ENCODE data around the gene PHF21B.

PHF21B gene

GRCh38 chr22:44990328-44990727 is 19.5 kb downstream of the PHF21B start:
- H3K4me3 ChIP-seq (ENCODE audit: low read length), result no peak overlapping the region
- TF ChIP-seq ZNF274 (IDR thresholded peaks at IDR 0.05; ENCODE audit: low read depth, low read length), result no peak

DNA sequence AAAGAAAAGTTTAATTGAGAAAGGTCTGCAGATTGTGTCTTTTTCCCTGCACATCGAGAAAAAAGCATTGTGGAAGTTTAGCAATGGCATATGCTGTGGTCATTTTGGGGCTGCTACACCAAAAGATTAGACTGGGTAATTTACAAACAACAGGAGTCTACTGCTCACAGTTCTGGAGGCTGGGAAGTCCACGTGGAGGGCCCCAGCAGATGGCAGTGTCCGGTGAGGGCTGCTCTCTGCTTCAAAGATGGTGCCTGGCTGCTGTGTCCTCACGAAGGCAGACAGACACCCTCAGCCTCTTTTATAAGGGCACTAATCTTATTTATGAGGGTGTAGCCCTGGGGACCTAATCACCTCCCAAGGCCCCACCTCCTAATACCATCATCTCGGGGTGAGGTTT is 21.1 kb downstream of the PHF21B start:
- no peak for TF ChIP-seq ZNF274 (IDR thresholded peaks at IDR 0.05; ENCODE audit: low read depth, low read length)
- H3K4me3 ChIP-seq (ENCODE audit: low read length), result no peak overlapping the region

DNA sequence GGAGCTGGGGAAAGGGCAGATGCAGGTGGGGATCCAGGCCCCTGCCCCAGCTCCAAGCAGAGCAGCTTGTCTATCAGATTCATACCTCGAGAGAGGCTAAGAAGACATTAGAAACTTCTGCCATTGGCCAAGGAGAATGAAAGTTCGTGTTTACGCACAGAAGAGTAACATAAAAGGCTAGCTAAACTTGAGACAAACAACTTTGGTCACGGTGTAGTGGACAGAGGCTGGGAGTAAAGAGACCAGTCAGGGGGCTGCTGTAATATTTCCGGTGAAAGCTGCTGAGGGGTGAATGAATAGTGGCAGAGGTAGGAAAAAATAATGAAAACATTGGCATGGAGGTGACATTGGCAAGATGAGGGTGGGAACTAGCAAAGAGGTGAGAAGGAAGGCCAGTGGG is 22.9 kb downstream of the PHF21B start:
- H3K4me3 ChIP-seq (ENCODE audit: low read length), result no peak overlapping the region
- no peak for TF ChIP-seq ZNF274 (IDR thresholded peaks at IDR 0.05; ENCODE audit: low read depth, low read length)

DNA sequence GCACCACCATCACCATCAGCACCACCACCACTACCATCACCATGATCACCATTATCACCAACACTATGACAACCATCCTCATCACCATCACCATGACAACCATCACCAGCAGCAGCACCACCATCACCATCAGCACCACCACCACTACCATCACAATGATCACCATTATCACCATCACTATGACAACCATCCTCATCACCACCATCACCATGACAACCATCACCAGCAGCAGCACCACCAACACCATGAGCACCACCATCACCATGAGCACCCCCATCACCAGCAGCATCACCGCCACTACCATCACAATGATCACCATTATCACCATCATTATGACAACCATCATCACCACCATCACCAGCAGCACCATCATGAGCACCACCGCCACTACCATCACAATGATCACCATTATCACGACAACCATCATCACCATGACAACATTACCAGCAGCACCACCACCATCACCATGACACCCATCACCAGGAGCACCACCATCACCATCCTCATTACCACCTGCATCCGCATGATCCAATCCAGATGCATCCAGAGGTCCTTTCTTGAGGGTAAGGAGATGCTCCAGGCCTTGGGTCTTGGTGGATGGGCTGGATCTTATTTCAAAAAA is 23.8 kb downstream of the PHF21B start:
- no peak for TF ChIP-seq ZNF274 (IDR thresholded peaks at IDR 0.05; ENCODE audit: low read depth, low read length)
- no peak overlapping the region for H3K4me3 ChIP-seq (ENCODE audit: low read length)

DNA sequence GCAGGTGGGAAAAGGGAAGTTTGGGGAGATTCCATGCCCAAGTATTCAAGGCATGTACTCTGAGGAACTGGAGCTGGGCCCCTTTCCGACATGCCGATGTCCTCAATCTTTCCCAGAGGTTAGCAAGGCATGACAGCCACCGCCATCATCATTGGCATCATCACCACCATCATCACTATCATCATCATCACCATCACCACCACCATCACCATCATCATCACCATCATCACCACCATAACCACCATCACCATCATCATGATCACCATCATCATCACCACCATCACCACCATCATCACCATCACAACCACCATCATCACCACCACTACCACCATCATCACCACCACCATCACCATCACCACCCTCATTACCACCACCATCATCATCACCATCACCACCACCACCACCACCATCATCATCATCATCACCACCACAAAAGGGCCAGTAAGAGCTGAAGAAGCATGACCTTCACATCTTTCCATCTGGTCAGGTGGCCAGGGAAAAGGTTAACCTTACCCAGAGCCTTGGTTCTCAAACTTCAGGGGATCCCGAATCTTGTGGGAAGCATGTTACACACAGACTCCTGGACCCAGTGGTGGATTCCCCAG is 25.8 kb downstream of the PHF21B start:
- no peak overlapping the region for H3K4me3 ChIP-seq (ENCODE audit: low read length)
- TF ChIP-seq ZNF274 (IDR thresholded peaks at IDR 0.05; ENCODE audit: low read depth, low read length), result no peak

- H3K4me3 ChIP-seq (ENCODE audit: low read length), result no peak overlapping the region
- TF ChIP-seq ZNF274 (IDR thresholded peaks at IDR 0.05; ENCODE audit: low read depth, low read length), result no peak
These were observed 27.4 kb downstream of the PHF21B start for GRCh38 chr22:44982445-44982844.

GRCh38 chr22:44981857-44982256 is 27.9 kb downstream of the PHF21B start:
- no peak overlapping the region for H3K4me3 ChIP-seq (ENCODE audit: low read length)
- no peak for TF ChIP-seq ZNF274 (IDR thresholded peaks at IDR 0.05; ENCODE audit: low read depth, low read length)

DNA sequence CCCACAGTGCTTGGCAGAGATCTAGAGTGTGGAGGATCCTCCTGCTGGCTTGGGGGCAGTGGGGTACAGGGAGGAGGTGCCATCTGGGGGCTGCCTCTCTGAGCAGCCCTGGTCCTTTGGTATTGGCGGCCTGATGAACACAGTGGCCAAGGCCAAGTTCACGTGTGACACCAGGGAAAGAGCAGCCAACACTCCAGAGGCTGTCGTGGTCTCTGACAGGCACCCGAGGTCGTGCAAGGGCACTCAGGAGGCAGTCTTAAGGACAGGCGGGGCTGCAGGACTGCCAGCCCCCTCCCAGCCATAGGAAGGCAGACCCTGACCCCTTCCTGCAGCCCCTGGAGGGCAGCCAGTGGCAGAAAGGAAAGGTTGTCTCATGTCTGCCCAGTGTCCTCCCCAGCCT is 30.7 kb downstream of the PHF21B start:
- no peak for TF ChIP-seq ZNF274 (IDR thresholded peaks at IDR 0.05; ENCODE audit: low read depth, low read length)
- H3K4me3 ChIP-seq (ENCODE audit: low read length), result no peak overlapping the region

GRCh38 chr22:44975427-44976262 is 34.2 kb downstream of the PHF21B start:
- H3K4me3 ChIP-seq (ENCODE audit: low read length), result no peak overlapping the region
- no peak for TF ChIP-seq ZNF274 (IDR thresholded peaks at IDR 0.05; ENCODE audit: low read depth, low read length)

DNA sequence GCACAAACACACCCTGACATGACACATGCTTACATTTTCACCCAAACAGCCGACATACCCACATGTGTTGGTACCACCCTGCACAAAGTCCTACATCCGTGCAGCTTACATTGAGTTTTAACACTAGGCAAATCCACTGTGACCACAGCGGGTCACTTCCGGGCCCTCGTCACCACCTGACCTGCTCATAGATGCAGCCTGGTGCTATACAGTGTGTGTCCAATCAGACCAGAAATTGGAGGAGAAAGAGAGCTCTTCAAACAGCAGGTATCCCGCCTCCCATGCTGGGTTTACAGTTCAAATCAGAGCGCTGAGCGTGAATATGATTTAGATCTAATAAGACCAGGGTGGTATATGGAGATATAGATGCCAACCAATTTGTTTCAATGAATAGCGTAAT is 35.4 kb downstream of the PHF21B start:
- H3K4me3 ChIP-seq (ENCODE audit: low read length), result no peak overlapping the region
- no peak for TF ChIP-seq ZNF274 (IDR thresholded peaks at IDR 0.05; ENCODE audit: low read depth, low read length)

DNA sequence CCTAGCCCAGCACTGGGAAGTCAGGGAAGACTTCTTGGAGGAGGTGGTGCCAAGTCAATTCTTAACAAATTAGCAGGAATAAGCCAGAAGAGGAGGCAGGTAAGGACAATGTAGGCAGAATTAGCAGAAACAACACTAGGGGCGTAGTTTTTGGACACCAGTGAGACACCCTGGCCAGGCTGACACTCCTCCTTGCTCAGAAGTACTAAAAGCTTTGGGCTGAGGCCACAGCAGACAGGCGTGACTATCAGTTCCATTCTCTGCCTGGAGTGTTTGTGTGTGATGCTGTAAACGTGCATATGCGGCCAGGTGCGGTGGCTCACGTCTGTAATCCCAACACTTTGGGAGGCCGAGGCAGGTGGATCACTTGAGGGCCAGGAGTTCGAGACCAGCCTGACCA is 36.0 kb downstream of the PHF21B start:
- no peak overlapping the region for H3K4me3 ChIP-seq (ENCODE audit: low read length)
- TF ChIP-seq ZNF274 (IDR thresholded peaks at IDR 0.05; ENCODE audit: low read depth, low read length), result no peak

DNA sequence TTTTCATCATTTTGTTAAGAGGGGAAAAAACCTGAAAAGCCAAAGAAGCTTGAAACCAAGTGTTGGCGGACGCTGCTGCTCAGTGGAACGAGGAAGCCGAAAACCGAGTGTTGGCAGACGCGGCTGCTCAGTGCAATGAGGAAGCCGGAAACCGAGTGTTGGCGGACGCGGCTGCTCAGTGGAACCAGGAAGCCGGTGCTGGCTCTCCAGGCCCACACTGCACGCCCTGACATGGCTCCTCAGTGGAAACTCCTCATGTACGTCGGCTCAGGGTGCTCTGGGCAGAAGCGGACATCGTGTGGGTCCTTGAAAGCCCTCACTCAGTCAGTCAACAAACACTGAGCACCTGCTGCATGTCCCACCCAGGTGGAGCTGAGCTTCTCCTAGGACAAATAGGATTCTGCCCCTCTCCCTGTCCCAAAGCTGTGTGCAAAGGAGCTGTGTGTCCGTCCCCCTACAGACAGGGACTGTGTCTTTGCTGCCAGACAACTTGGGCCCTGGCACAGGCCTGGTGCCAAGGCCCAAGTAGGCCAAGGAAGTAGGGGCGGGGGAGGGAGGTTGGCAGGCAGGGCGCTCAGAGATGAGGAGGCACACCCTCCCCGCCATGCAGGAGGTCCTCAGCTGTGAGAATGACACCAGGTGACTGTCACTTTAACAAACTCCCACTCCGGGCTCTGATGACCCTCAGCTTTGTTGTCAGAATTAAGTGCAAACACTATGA is 37.3 kb downstream of the PHF21B start:
- no peak for TF ChIP-seq ZNF274 (IDR thresholded peaks at IDR 0.05; ENCODE audit: low read depth, low read length)
- H3K4me3 ChIP-seq (ENCODE audit: low read length), result no peak overlapping the region

DNA sequence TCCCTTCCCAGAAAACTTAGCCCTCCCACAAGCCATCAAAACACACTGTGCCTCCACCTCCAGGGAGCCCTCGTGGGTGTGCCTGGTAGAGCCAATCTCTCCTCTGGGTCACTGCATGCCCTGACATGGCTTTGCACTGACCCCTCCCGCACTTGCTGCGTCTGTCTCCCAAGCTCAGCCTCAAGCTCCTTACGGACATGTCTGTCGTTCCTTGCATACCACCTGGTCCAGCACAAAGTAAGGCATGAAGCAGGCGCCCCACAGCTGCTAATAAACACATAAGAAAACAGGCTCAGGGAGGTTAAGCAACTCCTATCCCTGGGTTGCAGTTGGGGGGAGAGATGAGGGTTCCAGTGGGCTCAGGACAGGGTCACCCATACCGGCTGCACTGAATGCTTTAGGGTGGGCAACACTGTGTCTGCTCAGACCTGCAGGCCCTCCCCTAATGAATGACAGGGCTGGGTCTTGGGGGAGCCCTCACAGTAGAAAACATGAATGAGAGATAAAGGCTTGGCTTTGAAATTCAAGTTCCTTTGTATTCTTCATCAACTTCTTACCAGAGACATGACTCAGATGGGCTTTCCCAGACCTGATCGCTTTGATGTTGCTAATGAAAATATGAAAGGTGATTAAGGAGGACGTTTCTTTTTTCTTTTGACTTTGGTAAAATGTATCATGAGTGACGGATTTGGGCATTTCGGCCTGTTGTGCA is 38.0 kb downstream of the PHF21B start:
- TF ChIP-seq ZNF274 (IDR thresholded peaks at IDR 0.05; ENCODE audit: low read depth, low read length), result no peak
- no peak overlapping the region for H3K4me3 ChIP-seq (ENCODE audit: low read length)

- no peak for TF ChIP-seq ZNF274 (IDR thresholded peaks at IDR 0.05; ENCODE audit: low read depth, low read length)
- no peak overlapping the region for H3K4me3 ChIP-seq (ENCODE audit: low read length)
These were observed 39.5 kb downstream of the PHF21B start for GRCh38 chr22:44970291-44970690.
